Subcutaneous preadipocyte (primary cell): ENCODE measurements around the gene CYTH3. TPM values are rescaled to one million over a fixed set of nuclear protein-coding genes. Genes with fewer than 3 reads are reported as not detected.

ENCODE experiments used
- small RNA-seq: library from RNA; depleted of rRNA; stranded (forward); fragments of <200 nt; gene quantifications from one replicate; pipeline ENCODE3, GENCODE V24; 2012
- total RNA-seq: library from RNA; depleted of rRNA; stranded (reverse); fragments of >200 nt; gene quantifications from 2 replicates; pipeline ENCODE4 v1.2.3, GENCODE V29; 2012

The CYTH3 gene
- 38.2 and 52.0 TPM in 2 replicates for total RNA-seq

GRCh38 chr7:6272481-6273323 is at the start of gene CYTH3:
Gene CYTH3 (minus strand): TSS chr7:6272624. CDS start chr7:6272507, 117 bp downstream.

Small RNAs within 50 kb of the gene (small RNA-seq; reads per million reads assigned to genes)
- gene RF00019: not detected

Other genes with a start within 250 kb of the CYTH3 start
- not detected in 2 replicates for gene ANKRD61, start 241.2 kb downstream of the CYTH3 start, total RNA-seq
- gene EIF2AK1, start 213.4 kb downstream of the CYTH3 start, total RNA-seq: 37.8 and 61.4 TPM in 2 replicates
- 5.5 and 7.6 TPM in 2 replicates for gene USP42, start 167.7 kb downstream of the CYTH3 start, total RNA-seq
- 11.8 and 35.4 TPM in 2 replicates for gene FAM220A, start 76.3 kb upstream of the CYTH3 start, total RNA-seq
- gene RAC1, start 101.9 kb upstream of the CYTH3 start, total RNA-seq: 66.5 and 66.9 TPM in 2 replicates
- 12.1 and 16.2 TPM in 2 replicates for gene DAGLB, start 175.3 kb upstream of the CYTH3 start, total RNA-seq
- gene KDELR2, start 211.5 kb upstream of the CYTH3 start, total RNA-seq: 198 and 214 TPM in 2 replicates